Limb (tissue), 2 donors: ENCODE results near the gene CDK5RAP2.
"Not testable (repeated sequence)": the region's sequence is repeated elsewhere in the genome, so short reads cannot be mapped to it uniquely, and the experiment has no call there.

ENCODE experiments used
- DNase-seq, 2 donors: peaks; one replicate each; pipeline ENCODE4 v3.0.0-alpha.2; 2016; ENCODE audit errors: extremely low spot score in 2 of 2

Gene CDK5RAP2

DNA sequence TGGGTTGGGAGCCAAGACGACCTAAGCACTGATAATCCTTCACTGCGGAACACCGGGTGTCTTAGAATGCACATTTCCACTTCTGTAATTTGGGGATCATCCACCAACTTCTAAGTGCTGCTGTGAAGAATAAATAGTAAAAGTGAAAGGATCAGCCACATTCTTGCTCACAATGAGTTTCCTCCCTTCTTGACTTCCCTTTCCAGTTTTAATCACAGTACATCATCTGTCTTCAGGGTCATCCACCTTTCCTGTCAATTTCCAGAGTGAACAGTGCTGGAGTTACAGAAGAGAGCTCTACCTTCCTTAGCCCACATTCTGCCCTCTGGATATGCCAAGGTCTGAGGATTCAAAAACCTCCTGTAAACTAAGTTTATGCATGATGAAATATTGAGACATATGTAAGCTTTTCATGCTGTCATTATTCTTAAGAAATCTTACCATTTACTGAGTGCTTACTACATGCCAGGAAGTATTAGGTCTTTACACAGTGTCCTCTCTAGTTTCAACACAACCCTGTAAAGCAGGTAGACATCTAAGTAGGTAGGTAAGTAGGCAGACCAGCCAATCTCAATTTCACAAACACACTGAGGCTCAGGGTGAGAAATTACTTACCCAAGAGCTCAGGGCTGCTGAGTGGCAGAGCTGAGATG is 105.2 kb downstream of the CDK5RAP2 start:
- no peak for DNase-seq

- no peak for DNase-seq
Measured at GRCh38 chr9:120473608-120474007, 106.4 kb downstream of the CDK5RAP2 start.

GRCh38 chr9:120465685-120466407 is 114.1 kb downstream of the CDK5RAP2 start:
- DNase-seq = no peak

DNA sequence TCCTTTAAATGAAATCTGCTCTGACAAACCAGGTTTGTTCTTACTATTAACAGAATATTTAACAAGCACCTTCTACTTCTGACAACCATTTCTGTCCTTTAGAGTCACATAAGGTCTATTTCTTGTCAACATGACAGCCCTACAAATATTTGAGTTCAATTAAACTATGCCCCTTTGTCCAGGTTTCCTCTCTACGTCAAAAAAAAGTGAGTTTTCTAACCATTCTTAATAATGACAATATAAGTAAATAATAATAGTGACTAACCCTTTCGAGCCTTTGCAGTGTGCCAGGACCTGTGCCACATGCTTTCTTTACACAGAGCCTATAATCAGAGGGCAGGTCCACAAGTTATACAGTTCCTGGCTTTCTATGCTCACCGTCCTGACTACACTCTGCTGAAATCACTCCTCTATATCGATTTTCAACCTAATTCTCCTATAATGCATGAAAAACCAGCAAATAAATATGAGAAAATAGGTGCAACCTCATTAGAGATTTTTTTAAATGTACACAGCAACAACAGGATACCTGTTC is 115.0 kb downstream of the CDK5RAP2 start:
- no peak for DNase-seq

- DNase-seq = no peak
Measured at GRCh38 chr9:120464176-120464886, 115.6 kb downstream of the CDK5RAP2 start.

GRCh38 chr9:120463765-120464164 is 116.2 kb downstream of the CDK5RAP2 start:
- no peak for DNase-seq

GRCh38 chr9:120461677-120462076 is 118.3 kb downstream of the CDK5RAP2 start:
- not testable (repeated sequence) for DNase-seq

DNA sequence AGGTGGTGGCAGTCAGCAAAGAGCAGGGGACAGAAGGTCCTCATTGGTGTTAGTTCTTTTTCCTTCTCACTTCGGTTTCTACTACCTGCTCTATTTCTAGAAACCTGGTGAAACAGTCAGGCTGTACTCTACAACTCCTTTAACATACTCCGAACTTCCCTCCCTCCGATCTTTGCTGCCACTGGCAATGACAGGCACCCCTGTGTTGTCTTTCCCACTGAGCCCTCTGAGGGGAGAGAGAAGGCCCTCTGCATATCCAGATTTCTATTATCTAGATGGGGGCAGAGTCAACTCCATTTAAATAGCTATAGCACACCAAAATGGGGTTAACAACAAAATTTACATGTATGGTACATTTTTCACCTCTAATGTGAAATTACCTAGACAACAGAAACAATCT is 123.7 kb downstream of the CDK5RAP2 start:
- DNase-seq = no peak

- DNase-seq = no peak
Measured at GRCh38 chr9:120454467-120454866, 125.5 kb downstream of the CDK5RAP2 start.

- DNase-seq = no peak
Measured at GRCh38 chr9:120453792-120454191, 126.2 kb downstream of the CDK5RAP2 start.

- no peak for DNase-seq
Measured at GRCh38 chr9:120452631-120453030, 127.3 kb downstream of the CDK5RAP2 start.

DNA sequence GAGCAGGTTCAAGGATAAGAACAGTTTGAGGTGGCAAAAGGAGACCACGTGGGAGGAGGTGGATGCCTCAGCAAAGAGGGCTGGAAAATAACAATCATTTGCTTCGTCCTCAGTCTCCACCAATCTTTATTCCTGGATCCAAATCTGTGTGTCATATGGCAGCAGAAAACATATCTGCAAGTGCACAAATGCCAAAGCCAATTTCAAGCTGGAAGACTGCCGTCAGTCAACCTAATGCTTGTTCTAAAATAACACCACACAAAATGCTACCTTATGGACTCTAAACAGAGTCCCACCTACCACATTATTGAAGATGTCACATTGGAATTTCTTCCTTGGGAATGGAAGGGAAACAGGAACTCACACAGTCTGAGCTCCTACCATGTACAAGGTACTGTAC is 129.1 kb downstream of the CDK5RAP2 start:
- DNase-seq = no peak

GRCh38 chr9:120449566-120449965 is 130.4 kb downstream of the CDK5RAP2 start:
- no peak for DNase-seq

DNA sequence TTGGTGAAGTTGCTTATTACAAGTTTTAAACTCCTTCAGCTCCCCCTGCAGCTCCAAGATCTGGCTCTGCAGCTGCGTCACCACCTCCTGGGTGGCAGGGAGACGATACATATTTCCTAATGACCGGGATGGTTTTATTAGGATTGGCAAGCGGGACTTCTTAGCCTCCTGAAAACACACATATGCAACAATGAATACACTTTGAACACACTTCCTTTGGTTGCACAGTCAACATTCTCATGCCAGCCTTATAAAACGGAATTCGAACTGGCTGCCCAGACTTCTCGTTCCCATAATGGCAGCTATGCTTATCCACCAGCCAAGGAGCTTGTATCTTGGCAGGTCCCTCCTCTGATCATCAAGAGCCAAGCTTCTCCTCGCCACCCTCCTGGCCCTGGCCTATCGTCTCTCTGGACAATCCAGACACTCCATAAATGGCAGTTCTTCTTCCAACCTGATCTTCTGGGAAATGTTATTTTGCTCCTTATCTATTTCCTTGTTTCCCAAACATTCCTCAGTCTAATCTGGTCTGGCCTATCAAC is 131.9 kb downstream of the CDK5RAP2 start:
- no peak for DNase-seq

DNA sequence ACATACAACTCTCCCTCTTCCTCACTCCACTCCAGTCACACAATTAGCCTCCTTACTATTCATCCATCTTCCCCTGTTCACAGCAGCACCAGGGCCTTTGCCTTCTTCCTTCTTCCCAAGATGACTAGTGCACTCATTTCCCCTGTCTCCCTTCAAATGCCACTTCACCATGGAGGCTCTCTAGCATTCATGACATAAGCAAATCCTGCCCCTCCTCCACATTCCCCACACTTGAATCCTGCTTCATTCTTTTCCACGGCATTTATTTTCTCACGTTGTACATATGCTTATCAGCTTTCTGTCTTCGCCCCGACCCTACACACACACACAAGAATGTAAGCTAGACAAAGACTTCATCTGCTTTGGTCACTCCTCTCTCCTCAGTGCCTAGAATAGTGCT is 133.3 kb downstream of the CDK5RAP2 start:
- DNase-seq = no peak

- DNase-seq = no peak
Measured at GRCh38 chr9:120443976-120444375, 136.0 kb downstream of the CDK5RAP2 start.

- no peak for DNase-seq
Measured at GRCh38 chr9:120443489-120443888, 136.5 kb downstream of the CDK5RAP2 start.

GRCh38 chr9:120442308-120442995 is 137.5 kb downstream of the CDK5RAP2 start:
- DNase-seq = no peak

DNA sequence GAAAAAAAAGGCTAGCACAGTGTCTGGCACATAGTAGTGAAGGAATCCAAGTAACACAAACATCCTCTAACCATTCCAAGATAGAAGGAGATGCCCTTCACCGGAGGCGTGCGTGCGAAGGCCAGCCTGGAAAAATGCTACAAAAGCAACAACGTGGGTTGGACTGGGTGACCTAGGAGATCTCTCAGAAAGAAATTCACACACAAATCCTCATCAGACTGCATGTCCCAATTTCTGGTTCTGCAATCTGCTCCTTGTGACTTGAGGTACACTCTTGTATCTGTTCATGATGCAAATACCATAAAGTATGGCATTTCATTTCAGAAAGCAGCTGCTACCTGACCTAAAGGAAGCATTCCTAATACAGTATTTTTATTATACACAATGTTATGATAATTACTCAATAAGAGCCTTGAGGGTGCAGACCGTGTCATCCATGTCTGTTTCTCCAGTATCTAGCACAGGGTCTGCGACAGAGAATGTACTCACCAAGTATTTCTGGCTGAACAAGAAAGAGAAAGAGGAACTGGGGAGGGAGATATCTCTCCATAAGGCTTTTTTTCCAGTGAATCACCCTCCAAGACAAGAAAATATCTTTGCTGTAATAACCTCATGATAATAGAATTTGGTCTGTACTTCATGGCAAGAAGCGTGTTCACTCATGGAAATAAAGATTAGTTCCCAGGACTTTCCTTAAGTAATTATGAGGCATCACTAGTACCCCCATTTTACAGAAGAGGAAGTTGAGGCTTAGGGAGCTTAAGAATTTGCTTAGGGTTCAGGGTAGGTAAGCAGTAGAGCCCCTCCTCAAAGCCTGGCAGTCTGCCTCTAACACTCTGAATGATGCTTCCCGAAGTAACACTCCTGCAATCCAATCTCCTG is 138.3 kb downstream of the CDK5RAP2 start:
- DNase-seq = no peak

GRCh38 chr9:120440791-120441190 is 139.2 kb downstream of the CDK5RAP2 start:
- no peak for DNase-seq
